ENCODE data around the gene ACER3.

ACER3 gene

DNA sequence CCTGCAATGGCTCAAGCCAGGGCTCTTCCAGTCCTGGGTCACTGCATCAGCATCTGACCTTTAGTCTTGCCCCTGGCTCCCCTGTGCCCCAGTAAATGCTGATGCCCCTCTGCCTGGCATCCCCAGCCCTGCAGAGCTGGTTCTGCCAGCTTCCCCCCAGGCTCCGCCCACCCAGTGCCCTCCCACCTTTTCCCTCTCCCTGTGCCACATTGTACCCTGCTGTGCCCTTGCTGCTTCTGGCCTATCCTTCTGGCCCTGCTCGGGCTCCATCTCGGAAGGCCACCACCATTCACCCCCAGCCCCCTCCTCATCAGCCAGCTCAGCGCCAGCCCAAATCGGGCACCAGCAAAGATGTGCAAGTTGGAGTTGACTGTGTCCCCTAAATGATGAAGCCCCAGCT, 213.5 kb downstream of the ACER3 start:
- peak; percentile 5 for DNase-seq (ENCODE audit: low spot score)
- TF ChIP-seq, protein P1, sequence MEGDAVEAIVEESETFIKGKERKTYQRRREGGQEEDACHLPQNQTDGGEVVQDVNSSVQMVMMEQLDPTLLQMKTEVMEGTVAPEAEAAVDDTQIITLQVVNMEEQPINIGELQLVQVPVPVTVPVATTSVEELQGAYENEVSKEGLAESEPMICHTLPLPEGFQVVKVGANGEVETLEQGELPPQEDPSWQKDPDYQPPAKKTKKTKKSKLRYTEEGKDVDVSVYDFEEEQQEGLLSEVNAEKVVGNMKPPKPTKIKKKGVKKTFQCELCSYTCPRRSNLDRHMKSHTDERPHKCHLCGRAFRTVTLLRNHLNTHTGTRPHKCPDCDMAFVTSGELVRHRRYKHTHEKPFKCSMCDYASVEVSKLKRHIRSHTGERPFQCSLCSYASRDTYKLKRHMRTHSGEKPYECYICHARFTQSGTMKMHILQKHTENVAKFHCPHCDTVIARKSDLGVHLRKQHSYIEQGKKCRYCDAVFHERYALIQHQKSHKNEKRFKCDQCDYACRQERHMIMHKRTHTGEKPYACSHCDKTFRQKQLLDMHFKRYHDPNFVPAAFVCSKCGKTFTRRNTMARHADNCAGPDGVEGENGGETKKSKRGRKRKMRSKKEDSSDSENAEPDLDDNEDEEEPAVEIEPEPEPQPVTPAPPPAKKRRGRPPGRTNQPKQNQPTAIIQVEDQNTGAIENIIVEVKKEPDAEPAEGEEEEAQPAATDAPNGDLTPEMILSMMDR (IDR thresholded peaks at IDR 0.05; ENCODE audit: extremely low read depth, missing control alignments): no peak

DNA sequence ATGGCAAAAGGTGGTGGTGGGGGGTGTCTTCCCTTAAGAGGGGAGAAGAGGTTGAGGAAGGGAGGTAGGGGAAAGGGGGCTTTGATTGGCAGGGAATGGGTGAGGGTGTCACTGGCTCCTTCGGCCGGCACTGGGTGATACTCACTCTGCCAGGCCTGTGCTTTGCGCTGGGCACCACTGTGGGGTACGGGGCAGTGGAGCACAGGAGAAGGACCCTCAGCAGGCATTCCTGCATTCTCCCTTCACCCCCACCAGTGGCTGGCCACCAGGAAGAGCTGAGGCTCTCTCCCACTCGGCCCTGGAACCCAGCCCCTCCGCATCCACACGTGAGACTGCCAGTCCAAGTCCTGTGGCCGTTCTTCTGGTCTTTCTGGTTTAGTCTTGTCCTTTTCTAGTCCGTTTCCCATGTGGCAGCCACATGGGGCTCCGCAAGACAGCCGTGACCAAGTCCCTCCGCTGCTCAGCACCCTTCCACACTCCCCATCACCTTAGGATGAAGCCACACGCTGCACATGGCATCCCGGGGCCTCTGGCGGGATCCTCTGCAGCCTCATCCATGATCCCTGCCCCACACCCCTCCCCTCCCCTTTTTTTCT, 214.0 kb downstream of the ACER3 start:
- no peak for DNase-seq (ENCODE audit: low spot score)
- TF ChIP-seq, protein P1 (IDR thresholded peaks at IDR 0.05; ENCODE audit: extremely low read depth, missing control alignments): no peak

DNA sequence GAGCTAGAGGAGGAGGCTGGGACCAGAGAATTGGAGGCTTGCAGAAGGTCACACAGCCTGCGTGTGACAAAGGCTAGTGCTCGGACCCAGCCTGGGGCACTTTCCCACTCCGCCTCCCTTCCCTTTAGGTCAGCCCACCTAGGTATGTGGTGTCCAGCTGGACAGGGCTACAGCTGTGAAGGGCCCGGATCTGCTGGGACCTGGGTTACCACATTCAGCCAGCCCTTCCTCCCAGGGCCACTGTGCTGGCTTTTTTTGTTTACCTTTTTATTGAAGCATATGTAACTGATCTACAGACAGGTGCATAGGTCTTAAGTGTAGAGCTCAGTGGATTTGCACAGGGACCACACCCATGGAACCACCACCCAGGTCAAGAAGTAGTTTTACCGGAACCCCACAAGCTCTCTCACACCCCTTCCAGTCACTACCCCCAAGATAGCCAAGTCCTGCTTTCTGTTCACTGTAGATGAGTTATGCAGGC, 214.7 kb downstream of the ACER3 start:
- TF ChIP-seq, protein P1 (IDR thresholded peaks at IDR 0.05; ENCODE audit: extremely low read depth, missing control alignments): no peak
- no peak for DNase-seq (ENCODE audit: low spot score)

All from GM20000 (cell line).